HepG2 (cell line): Measurements from ENCODE around the gene BICRAL. TPM values are rescaled to one million over a fixed set of nuclear protein-coding genes. Genes with fewer than 3 reads are reported as not detected.

Experiments
- ATF7-NPFF ChIP-seq: sonication (generic); formaldehyde crosslinking; IDR thresholded peaks from 2 replicates; pipeline ENCODE4 v1.8.1; 2023; ENCODE audit warnings: mild to moderate bottlenecking, low read depth, missing genetic modification reagents, moderate library complexity
- CREM ChIP-seq, 2 experiments: sonication (generic) in 1 of 2; formaldehyde crosslinking in 1 of 2; IDR thresholded peaks; 2 replicates each; pipeline versions ENCODE4 v1.4.0 to v1.6.1; 2016 to 2020; ENCODE audit warnings: antibody characterized with exemption in 1 of 2, mild to moderate bottlenecking in 1 of 2, missing genetic modification reagents in 1 of 2
- FOSL2 ChIP-seq: sonication (generic); formaldehyde crosslinking; IDR thresholded peaks from 2 replicates; pipeline ENCODE4 v1.4.0; 2020; ENCODE audit warnings: missing genetic modification reagents
- GTF2F1 ChIP-seq: fragments of 150-350 bp; IDR thresholded peaks from 2 replicates; pipeline ENCODE4 v1.6.1; 2014; ENCODE audit warnings: low read length
- HNRNPL ChIP-seq: fragments of 200-400 bp; formaldehyde crosslinking; IDR thresholded peaks from 2 replicates; pipeline ENCODE4 v1.6.1; 2017; ENCODE audit warnings: mild to moderate bottlenecking, low read depth, low read length
- HOXA3 ChIP-seq: sonication (generic); formaldehyde crosslinking; IDR thresholded peaks from 2 replicates; pipeline ENCODE4 v1.5.0; 2020; ENCODE audit warnings: missing genetic modification reagents
- MAFK ChIP-seq, 2 experiments: IDR thresholded peaks in 1 of 2; conservative IDR thresholded peaks in 1 of 2; 2 replicates each; pipeline ENCODE4 v1.6.1; 2011; ENCODE audit warnings: improper control_type of control experiment in 2 of 2, low read length in 2 of 2
- SOX6 ChIP-seq, 2 experiments: fragments of 450-650 bp in 1 of 2; sonication (generic) in 1 of 2; formaldehyde crosslinking in 1 of 2; IDR thresholded peaks; 2 replicates each; pipeline versions ENCODE4 v1.4.0 to v1.6.1; 2017 to 2020; ENCODE audit warnings: antibody characterized with exemption in 1 of 2, mild to moderate bottlenecking in 1 of 2, missing genetic modification reagents in 1 of 2
- XRCC5 ChIP-seq: fragments of 200-400 bp; formaldehyde crosslinking; optimal IDR thresholded peaks from 2 replicates; pipeline ENCODE3; 2017; ENCODE audit warnings: mild to moderate bottlenecking, low read length
- ZC3H13 ChIP-seq: sonication (generic); formaldehyde crosslinking; IDR thresholded peaks from 2 replicates; pipeline ENCODE4 v1.8.1; 2023; ENCODE audit warnings: mild to moderate bottlenecking, missing genetic modification reagents, moderate library complexity
- ZFYVE20 ChIP-seq: sonication (generic); formaldehyde crosslinking; IDR thresholded peaks from 2 replicates; pipeline ENCODE4 v1.8.0; 2023; ENCODE audit warnings: low read depth, mild to moderate bottlenecking, moderate library complexity, missing genetic modification reagents, borderline replicate concordance
- ZNF12 ChIP-seq: sonication (generic); formaldehyde crosslinking; IDR thresholded peaks from 2 replicates; pipeline ENCODE4 v1.5.0; 2020; ENCODE audit warnings: missing genetic modification reagents
- ZNF124 ChIP-seq: sonication (generic); formaldehyde crosslinking; IDR thresholded peaks from 2 replicates; pipeline ENCODE4 v1.4.0; 2020; ENCODE audit warnings: missing genetic modification reagents
- ZNF274 ChIP-seq: sonication (generic); formaldehyde crosslinking; IDR thresholded peaks from 2 replicates; pipeline ENCODE4 v1.5.1; 2020; ENCODE audit warnings: mild to moderate bottlenecking, missing genetic modification reagents
- ZNF343 ChIP-seq: sonication (generic); formaldehyde crosslinking; IDR thresholded peaks from 2 replicates; pipeline ENCODE4 v1.4.0; 2020; ENCODE audit warnings: mild to moderate bottlenecking, missing genetic modification reagents
- ZNF362 ChIP-seq: sonication (generic); formaldehyde crosslinking; IDR thresholded peaks from 2 replicates; pipeline ENCODE4 v1.4.0; 2020; ENCODE audit warnings: missing genetic modification reagents, mild to moderate bottlenecking, borderline replicate concordance
- ZNF44 ChIP-seq: sonication (generic); formaldehyde crosslinking; IDR thresholded peaks from 2 replicates; pipeline ENCODE4 v1.5.1; 2020; ENCODE audit warnings: mild to moderate bottlenecking, missing genetic modification reagents
- ZNF546 ChIP-seq: sonication (generic); formaldehyde crosslinking; conservative IDR thresholded peaks from 2 replicates; pipeline ENCODE4 v1.8.1; 2023; ENCODE audit warnings: mild to moderate bottlenecking, missing genetic modification reagents
- ZNF605 ChIP-seq: sonication (generic); formaldehyde crosslinking; IDR thresholded peaks from 2 replicates; pipeline ENCODE4 v1.8.0; 2022; ENCODE audit warnings: mild to moderate bottlenecking, missing genetic modification reagents
- ZNF772 ChIP-seq: sonication (generic); formaldehyde crosslinking; IDR thresholded peaks from 2 replicates; pipeline ENCODE4 v1.5.0; 2020; ENCODE audit warnings: mild to moderate bottlenecking, missing genetic modification reagents
- ZNF850 ChIP-seq: sonication (generic); formaldehyde crosslinking; conservative IDR thresholded peaks from 2 replicates; pipeline ENCODE4 v1.9.0; 2021; ENCODE audit warnings: mild to moderate bottlenecking, missing genetic modification reagents
- polyA plus RNA-seq, 8 experiments: library from polyadenylated mRNA; depleted of rRNA in 3 of 8; stranded (reverse) in 7 of 8; unstranded in 1 of 8; fragments of >200 nt; fragmentation: Illumina TruSeq in 4 of 8; extraction: Trizol in 4 of 8; gene quantifications; 2 replicates each; pipeline versions ENCODE4 v1.2.1 to v1.2.3, GENCODE V29; 2011 to 2016; ENCODE audit warnings: low read depth in 4 of 8, missing spikeins in 1 of 8, mixed read lengths in 1 of 8; ENCODE audit not compliant: insufficient read depth in 1 of 8
- total RNA-seq, 5 experiments: library from RNA; depleted of rRNA; stranded (reverse); fragments of >200 nt; fragmentation: Illumina TruSeq; extraction: Trizol; gene quantifications; 2 replicates each; pipeline ENCODE4 v1.2.3, GENCODE V29; 2016; ENCODE audit warnings: low read depth in 1 of 5
- TF ChIP-seq, protein P1 (sequence below): fragments of 450-650 bp; IDR thresholded peaks from 2 replicates; pipeline ENCODE4 v1.6.1; 2016
- TF ChIP-seq, protein P2 (sequence below): IDR thresholded peaks from 2 replicates; pipeline ENCODE4 v1.6.1; 2012; ENCODE audit warnings: low read length, improper control_type of control experiment

BICRAL gene
- total and polyA plus RNA-seq, 2 of the 13 experiments (the other 11 are each of a cell fraction or from before 2014, with no cell fraction given): 5.0 to 13.5 TPM

DNA sequence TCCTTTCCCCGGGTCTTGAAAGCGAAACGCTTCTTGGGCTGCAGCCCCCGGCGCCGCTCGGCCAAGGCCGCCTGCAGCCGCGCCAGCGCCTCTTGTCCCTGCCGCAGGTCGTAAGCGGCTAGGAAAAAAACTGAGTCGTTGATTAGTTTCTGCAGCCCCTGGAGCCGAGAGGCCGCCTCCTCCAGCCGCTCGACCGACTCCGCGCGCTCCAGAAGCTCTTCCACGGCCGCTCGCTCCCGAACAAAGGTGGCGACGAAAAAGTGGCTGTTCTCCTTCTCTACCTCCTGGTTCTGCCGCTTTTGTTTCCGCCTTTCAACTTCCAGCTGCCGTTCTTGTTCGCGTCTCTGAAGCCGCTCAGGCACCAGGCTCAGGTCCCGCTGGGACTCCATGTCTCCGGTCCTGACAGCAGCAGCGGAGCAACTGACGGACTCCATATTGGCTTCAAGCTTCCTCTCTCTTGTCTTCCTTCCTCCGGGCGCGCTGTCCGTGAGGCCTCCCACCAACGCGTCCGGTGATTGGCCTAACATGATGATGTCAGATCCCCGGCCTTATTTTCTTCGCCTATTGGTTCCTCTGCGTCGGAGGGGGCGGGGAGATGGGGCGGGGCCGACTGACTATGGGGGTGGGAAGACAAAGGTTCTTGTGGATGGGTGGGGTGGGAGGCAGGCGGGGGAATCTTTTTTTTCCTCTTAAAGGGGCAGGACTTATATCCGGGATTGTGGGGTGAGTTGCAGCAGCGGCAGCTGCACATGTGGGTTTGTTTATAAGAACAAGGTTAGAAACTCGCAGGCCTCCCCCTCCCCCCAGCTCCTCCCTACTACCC lies 36.0 kb upstream of the BICRAL start, which contains the start of gene TBCC (continued):
- peak; percentile 93 for TF ChIP-seq ZNF362 (CRISPR knock-in tag)
- peak; percentile 28; the same call in 1 of the 2 replicates for TF ChIP-seq ZNF772 (CRISPR knock-in tag)
- peak; percentile 63; the same call in 1 of the 2 replicates for TF ChIP-seq ZNF274
- TF ChIP-seq ATF7-NPFF (CRISPR knock-in tag): no peak
- no peak for TF ChIP-seq ZFYVE20 (CRISPR knock-in tag)
- TF ChIP-seq ZNF343 (CRISPR knock-in tag): no peak; the same call in 1 of the 2 replicates
- TF ChIP-seq, protein P1, sequence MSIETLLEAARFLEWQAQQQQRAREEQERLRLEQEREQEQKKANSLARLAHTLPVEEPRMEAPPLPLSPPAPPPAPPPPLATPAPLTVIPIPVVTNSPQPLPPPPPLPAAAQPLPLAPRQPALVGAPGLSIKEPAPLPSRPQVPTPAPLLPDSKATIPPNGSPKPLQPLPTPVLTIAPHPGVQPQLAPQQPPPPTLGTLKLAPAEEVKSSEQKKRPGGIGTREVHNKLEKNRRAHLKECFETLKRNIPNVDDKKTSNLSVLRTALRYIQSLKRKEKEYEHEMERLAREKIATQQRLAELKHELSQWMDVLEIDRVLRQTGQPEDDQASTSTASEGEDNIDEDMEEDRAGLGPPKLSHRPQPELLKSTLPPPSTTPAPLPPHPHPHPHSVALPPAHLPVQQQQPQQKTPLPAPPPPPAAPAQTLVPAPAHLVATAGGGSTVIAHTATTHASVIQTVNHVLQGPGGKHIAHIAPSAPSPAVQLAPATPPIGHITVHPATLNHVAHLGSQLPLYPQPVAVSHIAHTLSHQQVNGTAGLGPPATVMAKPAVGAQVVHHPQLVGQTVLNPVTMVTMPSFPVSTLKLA: peak; percentile 81
- TF ChIP-seq HOXA3: peak; percentile 77
- no peak for TF ChIP-seq ZNF12
- peak; percentile 83; the same call in 1 of the 2 replicates for TF ChIP-seq GTF2F1
- TF ChIP-seq, protein P2, sequence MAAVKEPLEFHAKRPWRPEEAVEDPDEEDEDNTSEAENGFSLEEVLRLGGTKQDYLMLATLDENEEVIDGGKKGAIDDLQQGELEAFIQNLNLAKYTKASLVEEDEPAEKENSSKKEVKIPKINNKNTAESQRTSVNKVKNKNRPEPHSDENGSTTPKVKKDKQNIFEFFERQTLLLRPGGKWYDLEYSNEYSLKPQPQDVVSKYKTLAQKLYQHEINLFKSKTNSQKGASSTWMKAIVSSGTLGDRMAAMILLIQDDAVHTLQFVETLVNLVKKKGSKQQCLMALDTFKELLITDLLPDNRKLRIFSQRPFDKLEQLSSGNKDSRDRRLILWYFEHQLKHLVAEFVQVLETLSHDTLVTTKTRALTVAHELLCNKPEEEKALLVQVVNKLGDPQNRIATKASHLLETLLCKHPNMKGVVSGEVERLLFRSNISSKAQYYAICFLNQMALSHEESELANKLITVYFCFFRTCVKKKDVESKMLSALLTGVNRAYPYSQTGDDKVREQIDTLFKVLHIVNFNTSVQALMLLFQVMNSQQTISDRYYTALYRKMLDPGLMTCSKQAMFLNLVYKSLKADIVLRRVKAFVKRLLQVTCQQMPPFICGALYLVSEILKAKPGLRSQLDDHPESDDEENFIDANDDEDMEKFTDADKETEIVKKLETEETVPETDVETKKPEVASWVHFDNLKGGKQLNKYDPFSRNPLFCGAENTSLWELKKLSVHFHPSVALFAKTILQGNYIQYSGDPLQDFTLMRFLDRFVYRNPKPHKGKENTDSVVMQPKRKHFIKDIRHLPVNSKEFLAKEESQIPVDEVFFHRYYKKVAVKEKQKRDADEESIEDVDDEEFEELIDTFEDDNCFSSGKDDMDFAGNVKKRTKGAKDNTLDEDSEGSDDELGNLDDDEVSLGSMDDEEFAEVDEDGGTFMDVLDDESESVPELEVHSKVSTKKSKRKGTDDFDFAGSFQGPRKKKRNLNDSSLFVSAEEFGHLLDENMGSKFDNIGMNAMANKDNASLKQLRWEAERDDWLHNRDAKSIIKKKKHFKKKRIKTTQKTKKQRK: no peak
- TF ChIP-seq FOSL2 (CRISPR knock-in tag): peak; percentile 51
- TF ChIP-seq ZNF605: peak; percentile 80
- TF ChIP-seq ZNF124: 0 out of 2 replicates have a peak, but pooled peaks have one; percentile 68
- TF ChIP-seq ZNF546 (CRISPR knock-in tag): no peak; the same call in 1 of the 2 replicates
- TF ChIP-seq ZNF850 (CRISPR knock-in tag): no peak
- no peak for TF ChIP-seq SOX6 (IDR thresholded peaks at IDR 0.05)
- no peak for TF ChIP-seq SOX6 (CRISPR knock-in tag; IDR thresholded peaks at IDR 0.05)
- no peak for TF ChIP-seq XRCC5
- TF ChIP-seq HNRNPL: no peak
- TF ChIP-seq CREM (IDR thresholded peaks at IDR 0.05): peak; percentile 83
- no peak for TF ChIP-seq CREM (CRISPR knock-in tag; IDR thresholded peaks at IDR 0.05)
- TF ChIP-seq ZNF44 (CRISPR knock-in tag): peak; percentile 98
- TF ChIP-seq ZC3H13 (CRISPR knock-in tag): no peak
- TF ChIP-seq MAFK (conservative IDR thresholded peaks at IDR 0.05 in 1 of 2, IDR thresholded peaks at IDR 0.05 in 1 of 2; ENCODE audit: low read length in 2 of 2): no peak
